Endothelial cell of umbilical vein (primary cell): ENCODE results near the gene LSP1. TPM values are rescaled to one million over a fixed set of nuclear protein-coding genes. Genes with fewer than 3 reads are reported as not detected.

Experiments
- BruUV-seq: library from RNA; stranded (reverse); fragments of 400-500 nt; replicated peaks from 2 replicates; lab custom pipeline; 2021; lab: Mats Ljungman, UMichigan
- CTCF ChIA-PET: fragments of 300-600, 350-600 bp; sonication (Branson Sonifier 250); formaldehyde crosslinking; loops from one replicate; lab custom pipeline; 2021; ENCODE audit warnings: antibody characterized with exemption, inconsistent platforms; lab: Charles Lee
- POLR2A ChIA-PET: fragments of 300-600, 350-600 bp; sonication (Branson Sonifier 250); formaldehyde crosslinking; loops from one replicate; lab custom pipeline; 2021; ENCODE audit warnings: antibody characterized with exemption, inconsistent platforms; lab: Charles Lee
- DNase-seq: peaks from one replicate; pipeline ENCODE4 v3.0.0-alpha.2; 2011; ENCODE audit warnings: low read depth, low spot score
- FAIRE-seq: peaks from 2 replicates; lab custom pipeline; 2011; peaks lifted over from hg19 to GRCh38; lab: Jason Lieb, UNC
- H2AFZ ChIP-seq: 2 replicates; pipeline ENCODE4 v1.6.0; 2012; ENCODE audit warnings: low read depth, low read length, control low read depth, inconsistent platforms
- H3K27ac ChIP-seq: 2 replicates; pipeline ENCODE4 v1.5.1; 2011; ENCODE audit warnings: low read depth, mild to moderate bottlenecking, control low read depth, low read length, moderate library complexity; ENCODE audit not compliant: insufficient read depth
- H3K27me3 ChIP-seq, 2 experiments: 2 replicates each; pipeline versions ENCODE4 v1.6.0 to v1.6.1; 2011; ENCODE audit warnings: low read length in 2 of 2, mixed read lengths in 1 of 2; ENCODE audit not compliant: control insufficient read depth in 2 of 2, insufficient read depth in 2 of 2
- H3K36me3 ChIP-seq, 2 experiments: 2 replicates in 1 of 2; 3 replicates in 1 of 2; pipeline ENCODE4 v1.5.1; 2011; ENCODE audit warnings: low read length in 2 of 2, mild to moderate bottlenecking in 1 of 2, moderate library complexity in 1 of 2; ENCODE audit not compliant: control insufficient read depth in 2 of 2, insufficient read depth in 2 of 2; ENCODE audit errors: extremely low read depth in 1 of 2
- H3K4me1 ChIP-seq: 3 replicates; pipeline ENCODE4 v1.5.1; 2011; ENCODE audit warnings: mild to moderate bottlenecking, low read length; ENCODE audit not compliant: control insufficient read depth, insufficient read depth; ENCODE audit errors: extremely low read depth
- H3K4me2 ChIP-seq: 2 replicates; pipeline ENCODE4 v1.6.1; 2011; ENCODE audit warnings: low read length, control low read depth, mixed read lengths; ENCODE audit not compliant: insufficient read depth
- H3K4me3 ChIP-seq, 3 experiments: fragments of 200-600 bp in 1 of 3; sonication (generic), shearing (Covaris generic) in 1 of 3; replicated peaks in 1 of 3; 2 replicates each; pipeline ENCODE4 v1.5.1; 2011 to 2016; ENCODE audit warnings: control low read depth in 3 of 3, low read length in 3 of 3, mild to moderate bottlenecking in 2 of 3, inconsistent platforms in 1 of 3, low read depth in 1 of 3, moderate library complexity in 1 of 3; ENCODE audit not compliant: insufficient read depth in 1 of 3
- H3K79me2 ChIP-seq: 2 replicates; pipeline ENCODE4 v1.6.0; 2012; ENCODE audit warnings: low read length, inconsistent platforms; ENCODE audit not compliant: control insufficient read depth, insufficient read depth
- H3K9ac ChIP-seq: replicated peaks from 2 replicates; pipeline ENCODE3; 2011; ENCODE audit warnings: low read length, control low read depth; ENCODE audit not compliant: insufficient read depth; ENCODE audit errors: extremely low read depth
- H3K9me1 ChIP-seq: replicated peaks from 3 replicates; pipeline ENCODE4 v1.6.0; 2011; ENCODE audit warnings: mild to moderate bottlenecking, low read length; ENCODE audit not compliant: control insufficient read depth, insufficient read depth; ENCODE audit errors: extremely low read depth
- H3K9me3 ChIP-seq: replicated peaks from 2 replicates; pipeline ENCODE4 v1.5.1; 2012; ENCODE audit warnings: low read length, inconsistent platforms; ENCODE audit not compliant: control insufficient read depth, insufficient read depth
- H4K20me1 ChIP-seq: replicated peaks from 2 replicates; pipeline ENCODE3; 2011; ENCODE audit warnings: mild to moderate bottlenecking, low read length; ENCODE audit not compliant: control insufficient read depth, insufficient read depth; ENCODE audit errors: extremely low read depth
- CTCF ChIP-seq, 2 donors: IDR thresholded peaks; 1 replicate in 1 of 2; 2 replicates in 1 of 2; pipeline ENCODE4 v1.5.1; 2011; ENCODE audit warnings: low read length in 2 of 2, mild to moderate bottlenecking in 2 of 2, moderate library complexity in 2 of 2, control low read depth in 1 of 2, inconsistent platforms in 1 of 2, low read depth in 1 of 2; ENCODE audit not compliant: insufficient read depth in 1 of 2; ENCODE audit errors: extremely low read depth in 1 of 2
- EZH2 ChIP-seq: IDR thresholded peaks from 2 replicates; pipeline ENCODE4 v1.6.1; 2012; ENCODE audit warnings: borderline replicate concordance, low read depth, mild to moderate bottlenecking, moderate library complexity, low read length, inconsistent platforms; ENCODE audit not compliant: severe bottlenecking
- FOS ChIP-seq: IDR thresholded peaks from 2 replicates; pipeline ENCODE4 v1.6.1; 2011; ENCODE audit warnings: mild to moderate bottlenecking, low read length, moderate library complexity, borderline replicate concordance; ENCODE audit not compliant: insufficient read depth
- GATA2 ChIP-seq: IDR thresholded peaks from 2 replicates; pipeline ENCODE4 v1.7.0; 2011; ENCODE audit warnings: low read depth, mild to moderate bottlenecking, moderate library complexity, mixed read lengths, low read length; ENCODE audit not compliant: insufficient read length, insufficient read depth
- JUN ChIP-seq: IDR thresholded peaks from 2 replicates; pipeline ENCODE4 v1.6.1; 2011; ENCODE audit warnings: borderline replicate concordance, low read depth; ENCODE audit not compliant: insufficient read length, insufficient read depth
- MAX ChIP-seq: IDR thresholded peaks from 2 replicates; pipeline ENCODE4 v1.6.1; 2011; ENCODE audit not compliant: insufficient read depth, insufficient read length
- MYC ChIP-seq: IDR thresholded peaks from one replicate; pipeline ENCODE4 v1.6.1; 2011; ENCODE audit warnings: mild to moderate bottlenecking, low read depth, low read length
- POLR2A ChIP-seq: IDR thresholded peaks from 2 replicates; pipeline ENCODE4 v1.6.1; 2012; ENCODE audit warnings: low read depth, mild to moderate bottlenecking, control low read depth, low read length
- POLR2AphosphoS5 ChIP-seq: IDR thresholded peaks from 2 replicates; pipeline ENCODE4 v1.6.1; 2012; ENCODE audit warnings: low read depth, mild to moderate bottlenecking, control low read depth, low read length, moderate library complexity; ENCODE audit not compliant: insufficient read depth
- dilution Hi-C: fragments of 300-500 bp; cut with MboI; formaldehyde crosslinking; loops from one replicate; pipeline ENCODE4 v1.15.0; 2019; ENCODE audit warnings: low sequenced_read_pairs; ENCODE audit not compliant: extremely low pct_ligation_motif_present
- intact Hi-C: fragments of 100-400 bp; cut with micrococcal nuclease; formaldehyde crosslinking; loops from one replicate; pipeline ENCODE4 v1.10.0; 2022
- polyA plus RNA-seq, 4 experiments: library from polyadenylated mRNA; depleted of rRNA in 3 of 4; stranded (reverse) in 3 of 4; unstranded in 1 of 4; fragments of >200 nt; gene quantifications; 2 replicates each; pipeline versions ENCODE4 v1.2.1 to v1.2.3, GENCODE V29; 2011 to 2012; ENCODE audit warnings: missing spikeins in 1 of 4
- total RNA-seq: library from RNA; stranded (reverse); gene quantifications from 2 replicates; pipeline ENCODE4 v1.2.3, GENCODE V29; 2021

LSP1 gene
- total and polyA plus RNA-seq, 2 donors (not counting 3 experiments of a cell fraction or from before 2014, with no cell fraction given) = not detected

- CTCF ChIA-PET = interaction anchor here (0.7 to 5.3 kb wide), 2 partner anchors 27 to 257 kb away, joined by 3 to 41 read pairs; no protein-coding TSS in a partner anchor
- intact Hi-C loops (loop anchor here (2.0 kb wide), 1 partner anchor 27 kb away; no protein-coding TSS in a partner anchor), dilution Hi-C loops (no loop called here)
- Histone ChIP-seq H2AFZ (no peak overlapping the region), H3K9me1 (no peaks in the 10 kb centered on the region), H3K9ac (no peak overlapping the region), H3K4me3 (no peak overlapping the region), H3K36me3 (no peaks in the 10 kb centered on the region), H4K20me1 (no peaks in the 10 kb centered on the region), H3K79me2 (no peaks in the 10 kb centered on the region), H3K4me2 (no peak overlapping the region), H3K9me3 (no peaks in the 10 kb centered on the region), H3K4me1 (peaks cover 33% of the 10 kb centered on the region), H3K27ac (no peak overlapping the region), H3K27me3 (no peaks in the 10 kb centered on the region)
- FAIRE-seq (no peak), DNase-seq (no peak)
- POLR2A ChIA-PET = no interaction called here
- TF ChIP-seq EZH2 (no peak), CTCF (IDR thresholded peaks at IDR 0.05; ENCODE audit: extremely low read depth in 1 of 2, insufficient read depth in 1 of 2, low read depth in 1 of 2, low read length in 2 of 2) (no peak), JUN (no peak), GATA2 (no peak), FOS (no peak), MAX (no peak), MYC (no peak), POLR2AphosphoS5 (no peak), POLR2A (no peak)
- no TSS peak for BruUV-seq
Observed at GRCh38 chr11:1909524-1909923, 56.6 kb downstream of the LSP1 start.
